C4-2B (cell line): ENCODE results near the gene MVK.

Source experiments
- H3K27ac ChIP-seq: fragments of 450-650 bp; 2 replicates; pipeline ENCODE4 v1.5.1; 2017
- ZFX ChIP-seq: fragments of 450-650 bp; IDR thresholded peaks from 2 replicates; pipeline ENCODE4 v1.6.1; 2017
- TF ChIP-seq, protein P1 (sequence below): fragments of 450-650 bp; conservative IDR thresholded peaks from 2 replicates; pipeline ENCODE4 v1.5.1; 2017; ENCODE audit warnings: mild to moderate bottlenecking

MVK gene

DNA sequence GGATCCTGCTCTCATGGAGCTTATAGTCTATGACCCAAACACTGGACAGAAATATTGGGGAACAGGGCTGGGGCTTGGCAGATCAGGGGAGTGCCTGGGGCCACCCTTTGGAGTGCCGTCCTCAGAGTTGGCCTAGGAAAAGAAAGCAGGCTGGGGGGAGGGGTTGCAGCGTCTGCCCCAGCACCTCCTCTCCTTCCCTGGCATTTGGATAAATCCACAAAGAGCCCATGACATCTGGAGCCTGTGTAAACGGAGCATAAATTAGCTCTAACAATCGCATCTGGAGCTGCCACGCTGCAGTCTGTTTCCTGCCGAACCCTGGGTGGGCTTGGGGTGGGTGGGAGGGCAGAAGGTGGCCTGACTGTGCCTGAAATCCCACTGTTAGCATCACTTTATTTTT lies 63.8 kb downstream of the MVK start:
- TF ChIP-seq, protein P1, sequence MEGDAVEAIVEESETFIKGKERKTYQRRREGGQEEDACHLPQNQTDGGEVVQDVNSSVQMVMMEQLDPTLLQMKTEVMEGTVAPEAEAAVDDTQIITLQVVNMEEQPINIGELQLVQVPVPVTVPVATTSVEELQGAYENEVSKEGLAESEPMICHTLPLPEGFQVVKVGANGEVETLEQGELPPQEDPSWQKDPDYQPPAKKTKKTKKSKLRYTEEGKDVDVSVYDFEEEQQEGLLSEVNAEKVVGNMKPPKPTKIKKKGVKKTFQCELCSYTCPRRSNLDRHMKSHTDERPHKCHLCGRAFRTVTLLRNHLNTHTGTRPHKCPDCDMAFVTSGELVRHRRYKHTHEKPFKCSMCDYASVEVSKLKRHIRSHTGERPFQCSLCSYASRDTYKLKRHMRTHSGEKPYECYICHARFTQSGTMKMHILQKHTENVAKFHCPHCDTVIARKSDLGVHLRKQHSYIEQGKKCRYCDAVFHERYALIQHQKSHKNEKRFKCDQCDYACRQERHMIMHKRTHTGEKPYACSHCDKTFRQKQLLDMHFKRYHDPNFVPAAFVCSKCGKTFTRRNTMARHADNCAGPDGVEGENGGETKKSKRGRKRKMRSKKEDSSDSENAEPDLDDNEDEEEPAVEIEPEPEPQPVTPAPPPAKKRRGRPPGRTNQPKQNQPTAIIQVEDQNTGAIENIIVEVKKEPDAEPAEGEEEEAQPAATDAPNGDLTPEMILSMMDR = no peak

DNA sequence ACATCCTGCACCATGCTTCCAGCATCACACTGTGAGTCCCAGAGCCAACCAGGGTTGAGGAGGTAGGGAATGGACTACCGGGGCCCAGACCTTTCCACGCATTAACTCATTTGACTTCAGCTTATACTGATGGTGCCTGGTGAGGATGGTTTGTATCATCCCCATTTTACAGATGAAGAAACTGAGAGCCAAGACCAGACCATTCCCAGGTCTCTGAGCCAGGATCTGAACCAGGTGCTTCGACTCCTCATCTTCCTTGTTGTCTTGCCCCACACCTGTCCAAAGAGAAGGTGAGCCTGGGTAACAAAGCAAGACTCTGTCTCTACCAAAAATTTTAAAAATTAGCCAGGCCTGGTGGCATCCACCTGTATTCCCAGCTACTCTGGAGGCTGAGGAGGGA lies 64.4 kb downstream of the MVK start:
- H3K27ac ChIP-seq = no peak overlapping the region
- TF ChIP-seq ZFX = no peak
- TF ChIP-seq, protein P1 = no peak

More for the DNA sequence above, 63.8 kb downstream of the MVK start:
- H3K27ac ChIP-seq = no peak overlapping the region

DNA sequence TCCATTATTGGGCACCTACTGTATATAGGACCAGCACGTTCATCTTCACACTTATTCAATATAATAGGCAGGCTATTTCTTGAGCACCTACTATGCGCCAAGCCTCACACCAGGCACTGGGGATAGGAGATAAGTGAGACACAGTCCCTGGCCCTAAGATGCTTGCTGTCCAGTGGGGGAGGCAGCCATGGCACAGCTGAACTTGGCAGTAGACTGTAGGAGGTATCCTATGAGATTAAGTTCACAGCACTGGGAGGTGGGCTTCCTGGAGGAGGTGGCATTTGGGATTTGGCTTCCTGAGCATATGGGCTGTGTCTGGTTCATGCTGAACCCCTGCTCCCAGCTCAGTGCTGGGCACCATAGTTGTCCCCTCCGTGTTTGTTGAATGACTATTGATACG lies 65.1 kb downstream of the MVK start:
- TF ChIP-seq, protein P1 = no peak
- no peak for TF ChIP-seq ZFX
- H3K27ac ChIP-seq = no peak overlapping the region

DNA sequence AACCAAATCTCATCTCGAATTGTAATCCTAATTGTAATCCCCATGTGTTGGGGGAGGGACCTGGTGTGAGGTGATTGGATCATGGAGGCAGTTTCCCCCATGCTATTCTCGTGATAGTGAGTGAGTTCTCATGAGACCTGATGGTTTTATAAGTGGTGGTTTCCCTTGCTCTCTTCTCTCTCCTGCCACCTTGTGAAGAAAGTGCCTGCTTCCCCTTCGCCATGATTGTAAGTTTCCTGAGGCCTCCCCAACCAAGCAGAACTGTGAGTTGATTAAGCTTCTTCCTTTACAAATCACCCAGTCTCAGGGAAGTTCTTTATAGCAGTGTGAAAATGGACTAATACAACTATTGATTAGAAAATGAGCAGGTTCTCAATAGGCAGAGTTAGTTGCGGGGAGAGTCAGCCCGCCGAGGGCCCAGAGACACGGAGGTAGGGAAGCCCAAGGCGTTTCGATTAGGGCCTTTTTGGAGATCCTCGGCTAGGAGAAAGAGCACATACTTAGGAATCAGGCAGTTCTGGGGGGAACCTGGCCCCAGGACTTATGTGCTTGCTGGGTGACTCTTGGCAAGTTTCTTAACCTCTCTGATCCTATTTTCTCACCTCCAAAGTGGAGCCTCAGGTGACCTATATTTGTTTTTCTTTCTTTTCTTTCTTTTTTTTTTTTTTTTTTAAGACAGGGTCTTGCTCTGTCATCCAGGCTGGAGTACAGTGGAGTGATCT lies 65.7 kb downstream of the MVK start:
- H3K27ac ChIP-seq = no peak overlapping the region
- TF ChIP-seq ZFX = no peak
- TF ChIP-seq, protein P1 = no peak

DNA sequence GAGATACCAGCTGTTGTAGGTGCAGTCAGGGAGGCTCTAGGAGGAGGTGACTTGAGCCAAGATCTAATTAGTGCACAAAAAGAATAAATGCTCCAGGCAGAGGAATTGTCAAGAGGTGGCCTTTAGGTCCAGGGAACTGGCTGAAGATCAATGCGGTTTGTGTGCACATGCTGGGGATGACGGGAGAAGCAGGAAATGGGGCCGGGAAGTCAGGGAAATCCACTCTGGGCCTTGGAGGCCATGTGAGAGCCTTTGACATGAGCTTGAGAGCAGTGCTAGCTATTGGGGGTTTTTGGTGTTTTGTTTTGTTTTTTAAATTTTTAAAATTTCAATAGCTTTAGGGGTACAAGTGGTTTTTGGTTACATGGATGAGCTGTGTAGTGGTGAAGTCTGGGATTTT lies 67.4 kb downstream of the MVK start:
- no peak for TF ChIP-seq ZFX
- TF ChIP-seq, protein P1 = no peak
- H3K27ac ChIP-seq = no peak overlapping the region

DNA sequence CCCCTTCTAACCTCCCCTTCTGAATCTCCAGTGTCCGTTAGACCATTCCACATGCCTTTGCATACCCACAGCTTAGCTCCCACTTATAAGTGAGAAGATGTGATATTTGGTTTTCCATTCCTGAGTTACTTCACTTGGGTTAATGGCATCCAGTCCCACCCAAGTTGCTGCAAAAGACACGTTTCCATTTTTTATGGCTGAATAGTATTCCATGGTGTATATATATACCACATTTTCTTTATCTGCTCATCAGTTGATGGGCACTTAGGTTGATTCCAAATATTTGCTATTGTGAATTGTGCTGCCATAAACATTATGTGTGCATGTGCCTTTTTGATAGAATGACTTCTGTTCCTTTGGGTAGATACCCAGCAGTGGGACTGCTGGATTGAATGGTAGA lies 67.8 kb downstream of the MVK start:
- H3K27ac ChIP-seq = no peak overlapping the region
- TF ChIP-seq ZFX = no peak
- TF ChIP-seq, protein P1 = no peak

DNA sequence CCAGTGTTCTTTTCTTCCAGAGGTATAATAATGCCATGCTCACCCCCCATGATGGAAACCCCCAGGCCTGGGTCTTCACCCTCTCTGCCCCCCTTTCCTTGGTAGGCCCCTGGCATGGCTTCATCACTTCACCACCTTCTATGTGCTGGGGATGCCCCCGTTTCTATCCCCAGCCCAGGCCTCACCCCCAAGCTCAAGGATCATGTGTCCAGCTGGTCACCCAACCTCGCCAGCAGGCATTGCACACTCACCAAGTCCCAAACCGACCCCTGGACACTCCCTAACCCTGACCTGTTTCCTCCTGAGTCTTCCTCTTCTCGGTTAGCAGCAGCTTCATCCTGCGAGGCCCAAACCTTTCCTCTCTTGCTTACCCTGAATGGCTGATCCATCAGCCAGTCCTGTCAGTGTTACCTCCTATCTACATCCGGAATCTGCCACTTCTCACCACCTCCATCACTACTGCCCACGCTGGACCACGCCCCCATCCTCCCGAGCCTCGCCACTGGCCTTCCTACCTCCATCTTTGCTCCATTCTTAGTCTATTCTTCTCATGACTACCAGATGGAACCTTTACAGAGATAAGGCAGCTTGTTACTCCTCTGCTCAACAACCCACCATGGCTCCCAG lies 69.0 kb downstream of the MVK start:
- H3K27ac ChIP-seq = no peak overlapping the region
- TF ChIP-seq, protein P1 = no peak
- no peak for TF ChIP-seq ZFX
